ENCODE measurements around the gene RPS6KB2. TPM values are rescaled to one million over a fixed set of nuclear protein-coding genes. Genes with fewer than 3 reads are reported as not detected.

The RPS6KB2 gene
- 39.1 to 52.9 TPM (median 48.1 TPM) in 5 replicates for total RNA-seq (2022; extraction: Qiagen RNA extraction)

DNA sequence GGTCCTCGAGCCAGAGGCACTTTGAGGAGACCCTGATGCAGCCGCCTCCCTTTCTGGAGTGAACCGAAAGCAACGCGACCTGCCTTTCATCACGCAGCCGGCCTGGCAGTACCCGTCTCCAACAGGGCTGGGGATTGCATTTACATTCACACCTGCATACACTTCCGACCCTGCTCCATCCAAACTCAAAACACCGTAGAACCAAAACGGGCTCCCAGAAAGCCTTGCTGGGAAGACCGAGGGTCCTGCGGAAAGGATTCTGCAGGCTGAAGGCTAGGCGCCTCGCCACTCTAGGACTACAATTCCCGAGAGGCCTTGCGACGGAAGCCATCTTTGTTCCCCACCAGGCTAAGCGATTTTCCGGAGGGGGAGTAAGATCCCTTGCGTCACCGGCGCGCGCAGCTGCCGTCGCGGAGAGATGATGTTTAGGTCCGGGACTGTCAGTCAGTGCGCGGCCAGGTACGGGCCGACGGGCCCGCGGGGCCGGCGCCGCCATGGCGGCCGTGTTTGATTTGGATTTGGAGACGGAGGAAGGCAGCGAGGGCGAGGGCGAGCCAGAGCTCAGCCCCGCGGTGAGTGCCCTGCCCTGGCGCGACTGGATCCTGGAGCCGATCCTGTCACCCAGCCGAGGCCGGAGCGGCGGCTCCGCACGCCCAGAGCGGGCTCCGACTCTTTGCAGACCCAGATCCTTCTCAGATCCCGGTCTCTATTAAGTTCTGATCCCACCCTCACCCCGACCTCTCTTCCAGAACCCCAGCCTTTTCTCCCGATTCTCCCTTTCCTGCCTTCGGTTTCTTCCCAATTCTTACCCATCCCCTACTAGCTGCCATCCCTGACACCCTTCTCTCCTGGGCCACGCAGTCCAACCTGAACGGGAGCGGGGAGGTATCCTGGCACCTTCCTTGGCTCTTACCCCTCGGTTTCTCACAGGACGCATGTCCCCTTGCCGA is at the start of gene RPS6KB2:
Gene RPS6KB2 (plus strand): TSS at position 443 of the 950 bp plus-strand sequence. CDS start 52 bp downstream, at position 495.

DNA sequence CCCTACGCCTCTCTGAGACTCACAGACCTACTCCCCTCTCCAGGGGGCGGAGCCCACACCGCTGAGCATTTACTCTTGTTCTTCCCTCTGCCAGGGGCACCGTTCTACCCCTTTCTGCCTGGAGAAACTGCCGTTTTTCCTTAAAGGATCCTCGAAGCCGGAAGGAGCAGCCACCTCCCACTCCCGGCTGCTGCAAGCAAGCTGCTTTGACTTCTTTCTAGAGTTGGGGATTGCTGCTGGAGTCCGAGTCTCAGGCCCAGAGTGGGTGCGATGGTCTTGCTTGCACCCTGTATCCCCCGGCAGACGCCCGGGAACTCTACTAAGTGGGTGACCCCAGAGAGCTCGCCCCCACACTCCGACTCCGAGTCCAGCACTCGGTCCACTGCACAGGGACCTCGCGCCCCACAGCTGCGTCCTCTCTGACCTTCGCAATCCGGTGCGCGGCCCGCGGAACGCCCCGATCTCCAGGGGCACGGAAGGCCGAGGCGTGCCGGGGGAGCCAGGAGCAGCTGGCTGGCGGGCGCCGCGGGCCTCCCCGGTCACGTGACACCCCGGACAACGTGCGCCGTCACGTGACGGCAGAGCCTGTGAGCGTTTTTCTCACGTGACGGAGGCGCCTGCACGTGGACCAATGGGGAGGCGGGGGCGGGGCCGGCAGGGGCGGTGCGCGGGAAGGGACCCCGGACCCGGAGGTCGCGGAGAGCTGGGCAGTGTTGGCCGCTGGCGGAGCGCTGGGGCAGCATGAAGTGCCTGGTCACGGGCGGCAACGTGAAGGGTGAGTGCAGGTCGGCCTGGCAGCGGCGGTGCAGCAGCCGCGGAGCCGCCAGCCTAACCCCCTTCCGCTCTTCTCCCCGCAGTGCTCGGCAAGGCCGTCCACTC is 36.8 kb upstream of the RPS6KB2 start, which contains the start of gene RAD9A:
Gene RAD9A (plus strand): TSS at position 683 of the 879 bp plus-strand sequence. CDS start 59 bp downstream, at position 742.

DNA sequence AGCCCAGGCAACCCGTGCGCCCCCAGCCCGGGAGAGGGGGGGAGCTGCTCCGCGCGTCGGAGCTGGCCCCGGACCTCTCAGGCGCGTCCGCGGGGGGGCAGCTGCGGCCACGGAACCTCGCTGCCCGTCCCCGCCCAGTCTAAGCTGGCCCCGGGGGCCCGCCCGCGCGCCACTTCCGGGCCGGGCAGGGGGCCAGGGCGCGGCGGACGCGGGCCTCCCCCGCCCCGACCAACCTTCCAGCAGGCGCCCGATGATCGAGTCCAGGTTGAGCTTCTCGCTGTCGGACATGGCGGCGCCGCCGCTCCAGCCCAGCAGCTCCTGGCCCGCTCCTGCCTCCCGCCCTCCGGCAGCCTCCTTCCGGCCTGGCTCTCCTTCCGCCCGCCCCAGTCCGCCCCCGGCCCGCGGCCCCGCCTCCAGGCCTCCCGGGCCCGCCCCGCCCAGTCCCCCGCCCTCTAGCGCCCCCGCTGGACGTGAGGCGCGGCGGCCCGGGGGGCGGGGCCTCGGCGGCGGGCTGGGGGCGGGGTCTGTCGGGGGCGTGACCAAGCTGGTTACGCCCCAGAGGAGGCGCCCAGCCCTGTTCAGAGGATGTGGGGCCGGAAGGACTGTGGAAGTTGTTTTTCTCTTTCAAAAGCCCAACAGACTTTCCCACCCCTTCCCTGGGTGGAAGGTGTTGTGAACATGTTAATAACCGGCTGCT is 26.7 kb upstream of the RPS6KB2 start, which contains the start of gene PPP1CA:
Gene PPP1CA (minus strand): TSS at position 364 of the 697 bp plus-strand sequence. CDS start 76 bp downstream, at position 288.

DNA sequence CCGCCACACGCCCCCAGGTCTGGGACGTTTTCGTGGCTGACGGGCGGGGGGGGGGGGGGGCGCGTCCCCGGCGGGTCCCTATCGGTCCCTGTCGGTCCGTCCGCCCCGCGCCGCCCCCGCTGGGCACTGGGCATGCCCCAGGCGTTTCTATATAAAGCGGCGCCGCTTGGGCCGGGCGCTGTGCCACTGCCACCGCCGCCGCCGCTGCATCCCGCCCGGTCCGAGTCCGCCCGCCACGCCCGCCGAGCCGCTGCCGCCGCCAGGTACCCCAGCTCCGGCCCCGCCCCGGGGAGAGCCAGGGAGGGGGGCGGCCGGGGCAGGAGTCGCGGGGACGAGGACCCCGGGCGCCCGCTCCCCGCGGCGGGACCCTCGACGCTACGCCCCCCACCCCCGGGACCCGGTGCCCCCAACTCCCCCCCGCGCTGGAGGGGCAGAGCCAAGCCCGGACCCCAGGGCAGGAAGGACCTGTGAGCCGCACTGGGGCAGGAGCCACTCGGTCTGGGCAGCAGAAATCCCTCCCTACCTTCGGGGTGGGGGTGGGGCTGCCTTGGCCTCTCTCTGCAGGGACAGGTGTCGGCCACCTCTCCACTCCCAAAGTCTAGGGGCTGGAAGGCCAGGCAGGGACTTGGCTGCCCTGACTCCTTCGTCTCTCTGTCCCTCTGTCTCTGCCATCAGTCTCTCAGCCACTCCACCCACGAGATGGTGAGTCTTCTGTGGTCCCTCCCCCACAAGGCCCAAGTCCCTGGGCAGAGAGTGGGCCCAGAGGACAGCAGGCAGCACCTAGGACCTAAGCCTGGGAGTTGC is 12.6 kb upstream of the RPS6KB2 start, which contains the start of gene CARNS1:
Gene CARNS1 (plus strand): TSS at position 178 of the 804 bp plus-strand sequence. CDS start 522 bp downstream, at position 700.

DNA sequence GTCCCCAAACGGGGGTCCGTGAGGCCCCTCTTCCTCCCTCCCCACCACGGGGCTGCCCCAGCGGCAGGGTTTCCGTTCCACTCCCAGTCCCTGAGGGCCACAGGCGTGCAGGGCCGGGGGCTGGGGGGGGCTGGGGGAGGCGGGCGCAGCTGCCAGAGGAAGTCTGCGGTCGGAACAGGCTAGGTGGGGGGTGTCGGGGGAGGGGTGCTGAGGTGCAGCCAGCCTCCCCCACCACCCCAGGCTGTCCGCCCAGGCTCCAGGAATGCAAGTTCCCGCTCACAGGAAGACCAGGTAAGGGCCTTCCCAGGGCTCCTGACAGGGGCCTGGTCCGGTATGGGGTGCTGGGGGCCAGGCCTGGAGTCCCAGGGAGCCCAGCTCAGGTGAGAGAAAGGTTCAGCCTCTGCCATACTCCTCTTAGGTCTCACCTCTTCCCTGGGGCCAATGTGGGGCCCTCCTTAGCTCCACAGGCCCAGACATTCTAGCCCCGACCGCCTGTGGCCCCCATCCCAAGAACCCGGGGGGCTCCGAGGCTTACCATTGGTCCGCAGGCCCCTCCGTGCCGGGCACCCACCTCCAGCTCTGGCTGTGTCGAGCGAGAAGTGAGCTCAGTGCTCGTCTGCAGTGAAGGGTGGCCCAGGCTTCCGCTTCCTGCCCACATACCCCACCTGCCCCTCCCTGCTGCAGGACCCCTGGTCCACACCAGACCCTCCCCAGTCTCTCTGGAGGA is 9.0 kb downstream of the RPS6KB2 start, which contains the start of gene PTPRCAP:
Gene PTPRCAP (minus strand): TSS at position 601 of the 727 bp plus-strand sequence. CDS start 63 bp downstream, at position 538.

DNA sequence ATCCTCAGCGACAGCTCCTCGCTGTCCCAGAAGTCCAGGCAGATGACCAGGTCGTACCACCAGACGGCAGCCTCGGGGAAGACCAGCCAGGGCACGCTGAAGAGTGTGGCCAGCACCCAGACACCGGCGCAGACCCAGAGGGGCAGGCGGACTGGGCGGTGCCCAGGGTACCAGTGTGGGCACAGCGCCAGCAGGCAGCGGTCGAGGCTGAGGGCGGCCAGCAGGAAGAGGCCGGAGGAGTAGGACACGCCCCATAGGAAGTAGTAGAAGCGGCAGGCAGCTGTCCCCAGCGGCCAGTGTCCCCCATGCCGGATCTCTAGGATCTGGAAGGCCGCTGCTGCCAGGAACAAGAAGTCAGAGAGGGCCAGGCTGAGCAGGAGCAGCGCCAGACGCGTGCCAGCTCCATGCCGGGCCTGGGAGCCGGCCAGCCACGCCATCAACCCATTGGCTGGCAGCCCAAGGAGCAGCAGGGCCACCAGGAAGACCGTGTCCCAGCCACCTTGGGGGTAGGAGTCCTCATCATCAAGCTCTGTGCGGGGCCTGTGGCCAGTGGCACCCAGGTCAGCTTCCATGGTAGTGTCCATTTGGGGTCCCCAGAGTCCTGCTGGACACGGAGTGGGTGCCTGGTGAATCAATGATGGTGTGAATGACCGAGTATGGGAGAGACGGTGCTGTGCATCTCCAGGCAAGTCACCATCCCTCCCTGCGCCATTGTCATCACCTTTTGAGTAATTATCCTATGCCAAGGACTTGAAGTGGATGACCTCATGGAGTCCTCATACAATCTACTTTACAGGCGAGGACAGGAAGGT is 24.1 kb downstream of the RPS6KB2 start, which contains the start of gene GPR152:
Gene GPR152 (minus strand): TSS at position 589 of the 812 bp plus-strand sequence. CDS start 5 bp downstream, at position 584.

DNA sequence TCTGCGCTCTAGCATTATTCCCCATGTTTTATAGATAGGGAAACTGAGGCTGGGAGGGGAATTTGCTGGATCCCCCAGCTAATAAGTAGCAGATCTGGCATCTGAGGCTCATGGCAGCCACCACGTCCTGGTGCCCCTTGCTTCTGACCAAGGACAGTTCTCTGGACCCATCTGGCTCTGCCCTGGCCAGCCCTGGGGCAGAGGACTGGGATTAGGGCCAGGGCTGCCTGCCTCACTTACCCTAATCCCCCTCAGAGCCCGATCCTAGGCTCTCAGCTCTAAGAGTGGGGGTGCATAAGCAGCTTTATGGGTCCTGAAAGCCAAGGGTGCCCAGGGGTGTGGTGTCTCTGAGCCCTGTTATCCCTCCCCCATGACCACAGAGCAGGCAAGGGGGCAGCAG is 26.8 kb downstream of the RPS6KB2 start, which contains the start of gene CABP4:
Gene CABP4 (plus strand): TSS at position 301 of the 400 bp plus-strand sequence. CDS start 70 bp downstream, at position 371.

DNA sequence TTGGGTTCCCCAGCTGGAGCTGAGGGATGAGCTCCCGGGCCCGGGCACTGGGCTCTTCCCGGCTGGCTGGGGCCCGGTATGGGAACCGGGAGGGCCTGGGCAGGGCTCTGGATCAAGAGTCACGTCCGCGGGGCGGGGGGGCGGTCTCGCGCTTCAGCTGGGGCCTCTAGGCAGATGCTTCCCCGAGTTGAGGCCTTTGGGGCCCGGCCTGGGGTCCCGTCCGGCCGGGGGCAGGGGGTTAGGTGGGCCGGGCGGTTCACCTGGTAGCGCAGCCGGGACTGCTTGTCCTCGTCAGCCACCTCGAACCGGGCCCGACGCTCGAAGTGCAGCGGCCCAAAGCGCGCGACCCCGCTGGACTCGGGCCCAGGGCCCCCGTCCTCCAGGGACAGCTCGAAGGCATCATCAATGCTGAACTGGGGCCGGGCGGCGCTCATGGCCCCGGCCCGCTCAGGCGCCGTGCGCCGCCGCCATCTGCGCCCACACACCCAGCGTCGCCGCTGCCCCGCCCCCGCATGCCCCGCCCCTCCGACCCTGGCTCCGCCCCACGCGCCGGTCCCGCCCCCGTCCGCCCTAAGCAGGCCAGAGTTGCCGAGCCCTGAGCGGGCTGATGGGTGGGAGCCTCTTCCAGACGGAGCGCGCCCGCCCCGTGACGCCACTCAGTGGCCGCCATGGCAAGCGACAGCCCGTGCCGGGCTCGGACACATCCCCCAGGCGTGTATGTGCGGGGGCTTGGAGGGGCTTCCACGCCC is 40.6 kb downstream of the RPS6KB2 start, which contains the start of gene TMEM134:
Gene TMEM134 (minus strand): TSS at position 493 of the 749 bp plus-strand sequence. CDS start 59 bp downstream, at position 434.

DNA sequence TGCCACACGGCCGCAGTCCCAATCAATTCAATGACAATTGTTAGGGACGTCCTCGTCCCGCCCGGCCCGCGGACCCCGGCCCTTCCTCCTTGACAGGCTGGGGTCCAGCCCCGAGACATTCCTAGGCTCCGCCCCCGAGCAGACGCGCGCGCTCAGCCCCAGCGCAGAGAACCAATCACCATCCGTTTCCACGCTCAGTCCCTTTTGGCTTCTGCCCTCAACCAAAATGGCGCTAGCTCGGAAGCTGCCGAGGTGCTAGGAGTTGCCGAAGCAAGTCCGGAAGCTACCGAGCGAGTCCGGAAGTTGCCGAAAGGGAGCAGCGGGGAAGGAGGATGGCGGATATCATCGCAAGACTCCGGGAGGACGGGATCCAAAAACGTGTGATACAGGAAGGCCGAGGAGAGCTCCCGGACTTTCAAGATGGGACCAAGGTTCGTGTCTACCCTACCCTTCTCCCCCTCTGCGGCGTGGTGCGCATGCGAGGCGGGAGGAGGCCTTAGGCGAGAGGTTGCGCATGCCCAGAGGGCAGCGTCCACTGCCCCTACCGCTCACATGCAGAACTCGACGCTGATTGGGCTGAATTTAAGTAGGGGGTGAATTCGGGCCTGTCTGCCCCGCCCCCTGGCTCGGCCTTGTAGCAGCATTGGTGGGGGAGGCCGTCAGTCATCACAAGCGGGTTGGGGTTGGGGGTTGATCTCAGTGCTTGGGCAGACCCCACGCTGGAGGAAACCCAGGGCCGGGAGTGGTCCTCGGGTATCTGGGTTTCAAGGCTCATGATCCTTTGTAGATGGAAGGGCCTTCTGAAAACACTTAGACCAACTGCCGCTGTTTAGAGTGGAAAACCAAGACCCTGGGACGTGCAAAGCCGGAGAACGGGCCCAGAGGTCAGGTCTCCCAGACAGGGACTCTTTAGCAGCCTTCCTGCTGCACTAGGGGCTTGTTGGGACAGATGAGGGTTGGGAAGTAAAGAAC is 54.8 kb downstream of the RPS6KB2 start, which contains the start of gene AIP:
Gene AIP (plus strand): TSS at position 200 of the 972 bp plus-strand sequence. CDS start 133 bp downstream, at position 333.

Other genes with a start within 250 kb of the RPS6KB2 start
- gene GRK2, start 162.0 kb upstream of the RPS6KB2 start, total RNA-seq (2022; extraction: Qiagen RNA extraction): 24.3 to 39.8 TPM (median 37.3 TPM) in 5 replicates
- gene ANKRD13D, start 139.2 kb upstream of the RPS6KB2 start, total RNA-seq (2022; extraction: Qiagen RNA extraction): 19.3 to 28.6 TPM (median 26.2 TPM) in 5 replicates
- 16.2 to 30.3 TPM (median 25.0 TPM) in 5 replicates for gene SSH3, start 125.0 kb upstream of the RPS6KB2 start, total RNA-seq (2022; extraction: Qiagen RNA extraction)
- gene POLD4, start 74.9 kb upstream of the RPS6KB2 start, total RNA-seq (2022; extraction: Qiagen RNA extraction): 192 to 233 TPM (median 214 TPM) in 5 replicates
- 33.6 to 42.2 TPM (median 40.3 TPM) in 5 replicates for gene CLCF1, start 54.9 kb upstream of the RPS6KB2 start, total RNA-seq (2022; extraction: Qiagen RNA extraction)
- gene RAD9A, start 36.5 kb upstream of the RPS6KB2 start, total RNA-seq (2022; extraction: Qiagen RNA extraction): 21.8 to 35.3 TPM (median 28.7 TPM) in 5 replicates
- gene PPP1CA, start 26.6 kb upstream of the RPS6KB2 start, total RNA-seq (2022; extraction: Qiagen RNA extraction): 266 to 289 TPM (median 280 TPM) in 5 replicates
- 0.05 to 0.11 TPM (median 0.07 TPM) in 4 of 5 replicates, not detected in the other for gene TBC1D10C, start 24.4 kb upstream of the RPS6KB2 start, total RNA-seq (2022; extraction: Qiagen RNA extraction)
- gene CARNS1, start 12.8 kb upstream of the RPS6KB2 start, total RNA-seq (2022; extraction: Qiagen RNA extraction): 0.08 to 0.21 TPM (median 0.13 TPM) in 5 replicates
- gene PTPRCAP, start 9.2 kb downstream of the RPS6KB2 start, total RNA-seq (2022; extraction: Qiagen RNA extraction): 0.24 to 0.72 TPM (median 0.29 TPM) in 4 of 5 replicates, not detected in the other
- 49.3 to 62.5 TPM (median 58.8 TPM) in 5 replicates for gene CORO1B, start 15.0 kb downstream of the RPS6KB2 start, total RNA-seq (2022; extraction: Qiagen RNA extraction)
- gene GPR152, start 24.2 kb downstream of the RPS6KB2 start, total RNA-seq (2022; extraction: Qiagen RNA extraction): 0.15 TPM in 1 of 5 replicates, not detected in the others
- gene CABP4, start 26.9 kb downstream of the RPS6KB2 start, total RNA-seq (2022; extraction: Qiagen RNA extraction): not detected in 5 replicates
- 50.3 to 69.2 TPM (median 65.5 TPM) in 5 replicates for gene TMEM134, start 40.8 kb downstream of the RPS6KB2 start, total RNA-seq (2022; extraction: Qiagen RNA extraction)
- 36.9 to 47.3 TPM (median 45.7 TPM) in 5 replicates for gene AIP, start 54.5 kb downstream of the RPS6KB2 start, total RNA-seq (2022; extraction: Qiagen RNA extraction)
- 32.0 to 48.9 TPM (median 39.8 TPM) in 5 replicates for gene PITPNM1, start 76.9 kb downstream of the RPS6KB2 start, total RNA-seq (2022; extraction: Qiagen RNA extraction)
- gene CDK2AP2, start 79.7 kb downstream of the RPS6KB2 start, total RNA-seq (2022; extraction: Qiagen RNA extraction): 57.9 to 85.6 TPM (median 80.6 TPM) in 5 replicates
- not detected in 5 replicates for gene CABP2, start 95.0 kb downstream of the RPS6KB2 start, total RNA-seq (2022; extraction: Qiagen RNA extraction)
- gene GSTP1, start 155.3 kb downstream of the RPS6KB2 start, total RNA-seq (2022; extraction: Qiagen RNA extraction): 1,477 to 1,695 TPM (median 1,644 TPM) in 5 replicates
- 144 to 155 TPM (median 149 TPM) in 5 replicates for gene NDUFV1, start 178.4 kb downstream of the RPS6KB2 start, total RNA-seq (2022; extraction: Qiagen RNA extraction)
- 7.1 to 14.5 TPM (median 14.0 TPM) in 5 replicates for gene NUDT8, start 201.4 kb downstream of the RPS6KB2 start, total RNA-seq (2022; extraction: Qiagen RNA extraction)
- not detected in 5 replicates for gene TBX10, start 211.3 kb downstream of the RPS6KB2 start, total RNA-seq (2022; extraction: Qiagen RNA extraction)
- 0.87 to 1.4 TPM (median 1.2 TPM) in 5 replicates for gene ACY3, start 222.2 kb downstream of the RPS6KB2 start, total RNA-seq (2022; extraction: Qiagen RNA extraction)
- not detected in 5 replicates for gene ALDH3B2, start 246.1 kb downstream of the RPS6KB2 start, total RNA-seq (2022; extraction: Qiagen RNA extraction)

Data from A549 treated with Mapracorat at 1 μM for 4 hours (cell line).